ENCODE data around the gene TTC1. TPM values are rescaled to one million over a fixed set of nuclear protein-coding genes. Genes with fewer than 3 reads are reported as not detected.
"Not testable (repeated sequence)": the region's sequence is repeated elsewhere in the genome, so short reads cannot be mapped to it uniquely, and the experiment has no call there.

Gene TTC1
- total and polyA plus RNA-seq, 3 donors from 2014 or later = 38.2 to 50.3 (median 50.2) TPM

DNA sequence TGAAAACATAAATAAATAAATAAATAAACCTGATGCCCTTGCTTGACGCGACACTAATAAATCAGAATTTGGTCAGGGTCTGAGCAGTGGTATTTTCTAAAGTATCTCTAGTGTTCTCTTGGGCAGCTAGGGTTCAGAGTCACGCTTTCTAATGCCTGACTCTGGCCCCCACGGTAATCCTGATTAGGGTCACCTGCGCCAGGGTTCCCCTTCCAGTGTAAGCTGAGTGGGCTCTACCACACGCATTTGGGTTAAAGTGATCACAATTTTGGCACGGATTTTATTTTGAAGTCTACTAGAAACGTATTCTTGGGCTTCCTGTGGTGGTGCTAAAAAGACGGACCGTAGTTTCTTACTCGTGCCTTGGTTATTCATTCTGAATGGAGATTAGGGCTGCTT is 651 bp downstream of the TTC1 start:
- TF ChIP-seq POLR2A (IDR thresholded peaks at IDR 0.05) = no peak
- TF ChIP-seq, protein P1, sequence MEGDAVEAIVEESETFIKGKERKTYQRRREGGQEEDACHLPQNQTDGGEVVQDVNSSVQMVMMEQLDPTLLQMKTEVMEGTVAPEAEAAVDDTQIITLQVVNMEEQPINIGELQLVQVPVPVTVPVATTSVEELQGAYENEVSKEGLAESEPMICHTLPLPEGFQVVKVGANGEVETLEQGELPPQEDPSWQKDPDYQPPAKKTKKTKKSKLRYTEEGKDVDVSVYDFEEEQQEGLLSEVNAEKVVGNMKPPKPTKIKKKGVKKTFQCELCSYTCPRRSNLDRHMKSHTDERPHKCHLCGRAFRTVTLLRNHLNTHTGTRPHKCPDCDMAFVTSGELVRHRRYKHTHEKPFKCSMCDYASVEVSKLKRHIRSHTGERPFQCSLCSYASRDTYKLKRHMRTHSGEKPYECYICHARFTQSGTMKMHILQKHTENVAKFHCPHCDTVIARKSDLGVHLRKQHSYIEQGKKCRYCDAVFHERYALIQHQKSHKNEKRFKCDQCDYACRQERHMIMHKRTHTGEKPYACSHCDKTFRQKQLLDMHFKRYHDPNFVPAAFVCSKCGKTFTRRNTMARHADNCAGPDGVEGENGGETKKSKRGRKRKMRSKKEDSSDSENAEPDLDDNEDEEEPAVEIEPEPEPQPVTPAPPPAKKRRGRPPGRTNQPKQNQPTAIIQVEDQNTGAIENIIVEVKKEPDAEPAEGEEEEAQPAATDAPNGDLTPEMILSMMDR (IDR thresholded peaks at IDR 0.05) = no peak
- Histone ChIP-seq H3K27me3 (no peaks in the 10 kb centered on the region), H3K36me3 (ENCODE audit: low read depth, missing control alignments) (no peaks in the 10 kb centered on the region), H3K27ac (no peak overlapping the region), H3K9me3 (no peaks in the 10 kb centered on the region), H3K4me3 (peak overlapping the region; percentile 69 to 87), H3K4me1 (peaks cover 16% of the 10 kb centered on the region)
- DNase-seq = no peak
- WGBS, 2 donors = 3 to 4% methylated on average over 11 of the region's 11 CpGs
- intact Hi-C loops (cut with DNase I; ENCODE audit: low total_unique reads) = no loop called here

DNA sequence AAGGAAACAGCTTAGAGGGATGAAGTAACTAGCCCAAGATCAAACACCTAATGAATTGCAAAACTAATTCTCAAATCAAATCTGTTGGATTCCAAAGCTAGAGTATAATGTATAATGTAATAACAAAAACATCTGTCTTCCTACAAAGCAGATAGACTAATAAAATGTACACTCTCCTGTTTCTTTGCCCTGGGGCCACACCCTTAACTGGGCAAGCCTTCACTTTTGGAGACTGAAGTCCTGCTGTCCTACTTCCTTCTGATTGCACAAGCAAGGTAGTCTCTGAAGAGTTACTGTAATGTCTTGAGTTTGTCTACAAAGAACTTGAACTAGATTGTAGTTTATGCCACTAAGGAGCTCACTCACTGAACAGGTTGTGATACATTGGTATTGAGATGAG is 2.5 kb downstream of the TTC1 start:
- Histone ChIP-seq H3K4me1 (peaks cover 16% of the 10 kb centered on the region), H3K27ac (no peak overlapping the region), H3K9me3 (no peaks in the 10 kb centered on the region), H3K27me3 (no peaks in the 10 kb centered on the region), H3K4me3 (no peak overlapping the region), H3K36me3 (ENCODE audit: low read depth, missing control alignments) (no peaks in the 10 kb centered on the region)
- intact Hi-C loops (cut with DNase I; ENCODE audit: low total_unique reads) = no loop called here
- DNase-seq = no peak
- TF ChIP-seq, protein P1 (IDR thresholded peaks at IDR 0.05) = no peak
- TF ChIP-seq POLR2A (IDR thresholded peaks at IDR 0.05) = no peak

DNA sequence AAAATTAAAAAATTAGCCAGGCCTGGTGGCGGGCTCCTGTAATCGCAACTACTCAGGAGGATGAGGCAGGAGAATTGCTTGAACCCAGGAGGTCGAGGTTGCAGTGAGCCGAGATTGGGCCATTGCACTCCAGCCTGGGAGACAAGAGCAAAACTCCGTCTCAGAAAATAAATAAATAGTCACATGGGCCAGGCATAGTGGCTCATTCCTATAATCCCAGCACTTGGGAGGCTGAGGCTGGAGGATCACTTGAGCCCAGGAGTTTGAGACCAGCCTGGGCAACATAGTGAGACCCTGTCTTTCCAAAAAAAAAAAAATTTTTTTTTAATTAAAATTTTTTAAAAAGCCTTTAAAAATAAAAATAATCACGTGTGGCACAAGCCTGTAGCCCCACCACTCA is 5.3 kb downstream of the TTC1 start:
- H3K36me3 ChIP-seq (ENCODE audit: low read depth, missing control alignments); H3K27ac ChIP-seq; H3K27me3 ChIP-seq; H3K9me3 ChIP-seq; DNase-seq; intact Hi-C loops (cut with DNase I; ENCODE audit: low total_unique reads); H3K4me3 ChIP-seq: not testable (repeated sequence)
- H3K4me1 ChIP-seq = peaks cover 16% of the 10 kb centered on the region
- 90 to 96% methylated on average over 6 of the region's 6 CpGs for WGBS, 2 donors

DNA sequence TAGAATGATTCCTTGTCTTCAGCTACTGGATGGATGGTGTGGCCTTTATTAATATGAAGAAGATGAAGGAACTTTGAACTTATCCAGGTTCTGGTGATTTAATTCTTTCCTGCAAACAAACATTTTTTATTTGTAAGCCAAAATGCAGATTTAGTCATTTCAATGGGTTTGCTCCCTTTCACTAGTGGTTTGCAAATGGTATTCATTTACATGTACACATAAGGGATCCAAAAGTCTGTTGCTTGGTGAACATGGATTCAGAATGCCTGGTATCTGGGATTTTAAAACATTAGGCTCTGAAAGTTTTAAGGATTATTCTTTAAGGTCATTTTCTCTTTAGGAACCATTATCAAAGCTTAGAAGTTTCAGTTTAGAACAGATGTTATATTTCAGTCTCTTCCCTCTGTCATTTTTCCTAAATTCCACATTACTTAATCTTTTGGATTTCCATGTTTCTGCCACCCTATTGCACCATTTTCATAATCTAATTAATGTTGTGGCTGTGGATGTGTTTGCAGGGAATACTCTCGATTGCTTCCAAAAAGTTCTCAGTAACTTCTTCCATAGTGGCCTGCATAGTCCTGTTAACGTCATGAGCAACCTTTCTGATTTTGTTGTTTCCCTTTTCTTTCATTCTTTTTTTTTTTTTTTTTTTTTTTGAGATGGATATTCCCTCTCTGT is 10.1 kb downstream of the TTC1 start:
- TF ChIP-seq POLR2A (IDR thresholded peaks at IDR 0.05) = no peak
- TF ChIP-seq, protein P1 (IDR thresholded peaks at IDR 0.05) = no peak
- H3K9me3 ChIP-seq = no peaks in the 10 kb centered on the region
- no peak overlapping the region for H3K27ac ChIP-seq
- H3K27me3 ChIP-seq = no peaks in the 10 kb centered on the region
- H3K4me3 ChIP-seq = no peak overlapping the region
- H3K36me3 ChIP-seq (ENCODE audit: low read depth, missing control alignments) = no peaks in the 10 kb centered on the region
- intact Hi-C loops (cut with DNase I; ENCODE audit: low total_unique reads) = no loop called here
- no peak for DNase-seq
- no peaks in the 10 kb centered on the region for H3K4me1 ChIP-seq
- 85 to 96% methylated on average over 2 of the region's 2 CpGs for WGBS, 2 donors

DNA sequence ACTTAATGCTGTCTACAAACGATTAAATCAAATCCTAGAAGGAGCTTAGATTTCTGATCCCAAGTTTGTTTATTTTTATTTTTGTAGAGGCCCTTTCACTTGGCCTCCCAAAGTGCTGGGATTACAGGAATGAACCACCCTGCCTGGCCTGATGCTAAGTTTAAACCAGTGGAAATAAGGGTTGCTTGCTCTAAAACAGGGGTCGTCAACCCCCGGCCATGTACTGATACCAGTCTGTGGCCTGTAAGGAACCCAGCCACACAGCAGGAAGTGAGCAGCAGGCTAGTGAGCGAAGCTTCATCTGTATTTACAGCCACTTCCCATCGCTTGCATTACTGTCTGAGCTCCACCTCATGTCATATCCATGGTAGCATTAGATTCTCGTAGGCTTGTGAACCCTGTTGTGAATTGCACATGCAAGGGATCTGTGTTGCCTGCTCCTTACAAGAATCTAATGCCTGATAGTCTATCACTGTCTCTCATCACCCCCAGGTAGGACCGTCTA is 11.4 kb downstream of the TTC1 start:
- no peaks in the 10 kb centered on the region for H3K4me1 ChIP-seq
- no peak overlapping the region for H3K4me3 ChIP-seq
- no peak overlapping the region for H3K27ac ChIP-seq
- no peaks in the 10 kb centered on the region for H3K27me3 ChIP-seq
- WGBS, 2 donors = 76 to 84% methylated on average over 7 of the region's 7 CpGs
- intact Hi-C loops (cut with DNase I; ENCODE audit: low total_unique reads) = loop anchor here (5.0 to 10.0 kb wide), 2 partner anchors 174 to 327 kb away; no protein-coding TSS in a partner anchor
- TF ChIP-seq POLR2A (IDR thresholded peaks at IDR 0.05) = no peak
- TF ChIP-seq, protein P1 (IDR thresholded peaks at IDR 0.05) = no peak
- H3K36me3 ChIP-seq (ENCODE audit: low read depth, missing control alignments) = no peaks in the 10 kb centered on the region
- DNase-seq = no peak
- no peaks in the 10 kb centered on the region for H3K9me3 ChIP-seq
